ENCODE measurements around the gene TBC1D17.

TBC1D17 gene

DNA sequence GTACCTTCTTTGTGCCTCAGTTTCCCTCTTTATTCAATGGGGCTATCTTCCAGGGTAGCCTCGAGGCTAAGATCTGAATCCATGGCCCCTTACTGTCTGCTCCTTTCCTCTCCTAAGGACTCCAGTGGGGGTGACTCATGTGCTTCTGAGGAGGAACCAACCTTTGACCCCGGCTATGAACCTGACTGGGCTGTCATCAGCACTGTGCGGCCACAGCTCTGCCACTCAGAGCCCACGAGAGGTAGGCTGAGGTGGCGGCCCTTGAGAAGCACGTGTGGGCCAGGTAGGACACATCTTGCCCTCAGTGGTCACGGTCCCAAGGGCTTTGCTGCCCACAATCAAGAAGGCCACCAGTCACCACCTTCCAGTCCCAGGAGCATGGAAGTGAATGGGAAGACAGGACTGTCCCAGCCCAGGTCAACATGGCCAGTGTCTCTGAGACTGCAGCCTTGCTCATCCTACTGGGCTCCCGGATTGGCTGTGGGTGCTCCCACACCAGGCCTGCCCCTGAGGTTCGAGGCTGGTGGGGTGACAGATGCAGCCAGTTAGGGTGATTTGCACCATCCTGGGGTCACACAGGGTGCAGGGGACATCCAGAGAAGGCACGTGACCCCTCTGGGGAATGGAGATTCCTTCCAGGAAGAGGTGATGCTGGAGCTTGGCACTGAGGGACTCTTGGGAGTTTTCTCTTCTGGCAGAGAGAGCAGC is 2.8 kb downstream of the TBC1D17 start:
- Histone ChIP-seq H3K9ac (ENCODE audit: low read length) (no peak overlapping the region), H3K36me3 (ENCODE audit: low read length) (peaks cover 8% of the 10 kb centered on the region; the same call in 1 of the 2 replicates)
- TF ChIP-seq EZH2phosphoT487 (conservative IDR thresholded peaks at IDR 0.05; ENCODE audit: low read length): no peak
- TF ChIP-seq, protein P1, sequence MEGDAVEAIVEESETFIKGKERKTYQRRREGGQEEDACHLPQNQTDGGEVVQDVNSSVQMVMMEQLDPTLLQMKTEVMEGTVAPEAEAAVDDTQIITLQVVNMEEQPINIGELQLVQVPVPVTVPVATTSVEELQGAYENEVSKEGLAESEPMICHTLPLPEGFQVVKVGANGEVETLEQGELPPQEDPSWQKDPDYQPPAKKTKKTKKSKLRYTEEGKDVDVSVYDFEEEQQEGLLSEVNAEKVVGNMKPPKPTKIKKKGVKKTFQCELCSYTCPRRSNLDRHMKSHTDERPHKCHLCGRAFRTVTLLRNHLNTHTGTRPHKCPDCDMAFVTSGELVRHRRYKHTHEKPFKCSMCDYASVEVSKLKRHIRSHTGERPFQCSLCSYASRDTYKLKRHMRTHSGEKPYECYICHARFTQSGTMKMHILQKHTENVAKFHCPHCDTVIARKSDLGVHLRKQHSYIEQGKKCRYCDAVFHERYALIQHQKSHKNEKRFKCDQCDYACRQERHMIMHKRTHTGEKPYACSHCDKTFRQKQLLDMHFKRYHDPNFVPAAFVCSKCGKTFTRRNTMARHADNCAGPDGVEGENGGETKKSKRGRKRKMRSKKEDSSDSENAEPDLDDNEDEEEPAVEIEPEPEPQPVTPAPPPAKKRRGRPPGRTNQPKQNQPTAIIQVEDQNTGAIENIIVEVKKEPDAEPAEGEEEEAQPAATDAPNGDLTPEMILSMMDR (IDR thresholded peaks at IDR 0.05; ENCODE audit: insufficient read depth, low read length, poor library complexity, severe bottlenecking): no peak

DNA sequence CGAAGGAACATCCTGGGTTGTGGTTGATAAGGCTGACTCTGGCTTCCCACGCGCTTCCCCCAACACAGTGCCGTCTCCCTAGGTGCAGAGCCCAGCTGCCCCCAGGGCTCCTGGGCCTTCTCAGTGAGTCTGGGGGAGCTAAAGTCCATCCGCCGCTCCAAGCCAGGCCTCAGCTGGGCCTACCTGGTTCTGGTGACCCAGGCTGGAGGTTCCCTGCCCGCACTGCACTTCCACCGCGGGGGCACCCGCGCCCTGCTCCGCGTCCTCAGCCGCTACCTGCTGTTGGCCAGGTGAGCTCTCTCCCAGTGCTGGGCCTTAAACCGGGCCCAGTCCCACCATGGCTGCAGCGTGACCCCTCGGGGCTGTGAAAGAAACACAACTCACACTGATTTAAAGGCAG is 3.7 kb downstream of the TBC1D17 start:
- no peak for TF ChIP-seq EZH2phosphoT487 (conservative IDR thresholded peaks at IDR 0.05; ENCODE audit: low read length)
- TF ChIP-seq, protein P1 (IDR thresholded peaks at IDR 0.05; ENCODE audit: insufficient read depth, low read length, poor library complexity, severe bottlenecking): no peak
- Histone ChIP-seq H3K9me2 (replicated peaks; ENCODE audit: insufficient read depth, low read length) (no peaks in the 10 kb centered on the region), H3K36me3 (ENCODE audit: low read length) (peaks cover 8% of the 10 kb centered on the region; the same call in 1 of the 2 replicates), H2AFZ (ENCODE audit: low read depth, low read length, severe bottlenecking) (no peak overlapping the region), H3K9ac (ENCODE audit: low read length) (no peak overlapping the region), H3K4me2 (ENCODE audit: low read depth, low read length, poor library complexity, severe bottlenecking) (no peak overlapping the region), H3K27me3 (ENCODE audit: low read length) (no peaks in the 10 kb centered on the region), H3K4me3 (ENCODE audit: insufficient read depth, low read length, poor library complexity, severe bottlenecking) (no peak overlapping the region), H3K27ac (ENCODE audit: low read depth, low read length) (no peak overlapping the region), H3K79me2 (ENCODE audit: insufficient read depth, low read length) (no peaks in the 10 kb centered on the region), H3K9me3 (ENCODE audit: insufficient read depth, low read length) (no peaks in the 10 kb centered on the region), H3F3A (ENCODE audit: insufficient read depth) (peaks cover 1% of the 10 kb centered on the region; the same call in 1 of the 2 replicates), H4K20me1 (ENCODE audit: low read depth, low read length) (no peaks in the 10 kb centered on the region)

More for the DNA sequence above, 2.8 kb downstream of the TBC1D17 start:
- Histone ChIP-seq H3K4me2 (ENCODE audit: low read depth, low read length, poor library complexity, severe bottlenecking) (no peak overlapping the region), H3F3A (ENCODE audit: insufficient read depth) (no peaks in the 10 kb centered on the region), H3K9me2 (replicated peaks; ENCODE audit: insufficient read depth, low read length) (no peaks in the 10 kb centered on the region), H3K79me2 (ENCODE audit: insufficient read depth, low read length) (peaks cover 8% of the 10 kb centered on the region; the same call in 1 of the 2 replicates), H4K20me1 (ENCODE audit: low read depth, low read length) (no peaks in the 10 kb centered on the region), H3K27ac (ENCODE audit: low read depth, low read length) (no peak overlapping the region), H2AFZ (ENCODE audit: low read depth, low read length, severe bottlenecking) (no peak overlapping the region), H3K4me3 (ENCODE audit: insufficient read depth, low read length, poor library complexity, severe bottlenecking) (no peak overlapping the region), H3K9me3 (ENCODE audit: insufficient read depth, low read length) (no peaks in the 10 kb centered on the region), H3K27me3 (ENCODE audit: low read length) (no peaks in the 10 kb centered on the region)

DNA sequence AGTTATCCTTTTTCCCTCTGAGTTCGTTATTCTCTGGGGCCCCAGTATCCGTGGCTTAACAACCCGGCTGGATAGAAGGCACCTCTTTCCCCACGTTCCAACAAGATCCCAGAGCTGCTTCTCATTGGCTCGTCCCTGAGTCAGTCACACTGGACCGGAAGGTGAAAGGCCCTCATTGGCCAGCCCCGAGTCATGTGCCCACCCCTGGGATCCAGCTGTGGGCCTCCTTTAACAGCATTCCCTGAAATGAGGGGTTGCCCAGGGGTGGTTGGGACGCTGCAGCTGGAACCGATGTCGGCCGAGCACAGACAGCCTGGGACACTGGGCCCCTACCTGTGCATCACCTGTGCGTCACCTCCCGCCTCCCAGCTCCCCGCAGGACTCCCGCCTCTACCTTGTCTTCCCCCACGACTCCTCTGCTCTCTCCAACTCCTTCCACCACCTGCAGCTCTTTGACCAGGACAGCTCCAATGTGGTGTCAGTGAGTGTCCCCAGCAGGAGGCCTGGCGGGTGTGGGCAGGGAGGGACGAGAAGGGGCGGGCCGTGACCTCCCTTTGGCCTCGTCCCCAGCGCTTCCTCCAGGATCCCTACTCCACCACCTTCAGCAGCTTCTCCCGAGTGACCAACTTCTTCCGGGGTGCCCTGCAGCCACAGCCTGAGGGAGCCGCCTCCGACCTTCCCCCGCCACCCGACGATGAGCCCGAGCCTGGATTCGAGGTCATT is 4.3 kb downstream of the TBC1D17 start:
- Histone ChIP-seq H3K9ac (ENCODE audit: low read length) (no peak overlapping the region), H3K9me2 (replicated peaks; ENCODE audit: insufficient read depth, low read length) (no peaks in the 10 kb centered on the region), H2AFZ (ENCODE audit: low read depth, low read length, severe bottlenecking) (no peak overlapping the region), H3F3A (ENCODE audit: insufficient read depth) (peaks cover 7% of the 10 kb centered on the region; the same call in 1 of the 2 replicates), H4K20me1 (ENCODE audit: low read depth, low read length) (no peaks in the 10 kb centered on the region), H3K9me3 (ENCODE audit: insufficient read depth, low read length) (no peaks in the 10 kb centered on the region), H3K4me2 (ENCODE audit: low read depth, low read length, poor library complexity, severe bottlenecking) (no peak overlapping the region), H3K36me3 (ENCODE audit: low read length) (peaks cover 8% of the 10 kb centered on the region; the same call in 1 of the 2 replicates), H3K27ac (ENCODE audit: low read depth, low read length) (no peak overlapping the region), H3K4me3 (ENCODE audit: insufficient read depth, low read length, poor library complexity, severe bottlenecking) (no peak overlapping the region), H3K27me3 (ENCODE audit: low read length) (no peaks in the 10 kb centered on the region), H3K79me2 (ENCODE audit: insufficient read depth, low read length) (no peaks in the 10 kb centered on the region)
- TF ChIP-seq EZH2phosphoT487 (conservative IDR thresholded peaks at IDR 0.05; ENCODE audit: low read length): no peak
- TF ChIP-seq, protein P1 (IDR thresholded peaks at IDR 0.05; ENCODE audit: insufficient read depth, low read length, poor library complexity, severe bottlenecking): no peak

Data from SU-DHL-6 (cell line).